Activated B cell treated with CpG ODN at 0.5 μM for 24 hours (primary cell): ENCODE data around the gene SLC30A10. TPM values are rescaled to one million over a fixed set of nuclear protein-coding genes. Genes with fewer than 3 reads are reported as not detected.
"Not testable (repeated sequence)": the region's sequence is repeated elsewhere in the genome, so short reads cannot be mapped to it uniquely, and the experiment has no call there.

ENCODE experiments used
- ATAC-seq: fragments of 200-7000 bp; cut with Tn5 transposase; one replicate; pipeline ENCODE4 v1.10.0; 2021; ENCODE audit warnings: low read depth, mild to moderate bottlenecking, moderate library complexity
- CTCF ChIA-PET: fragments of 350-600 bp; sonication (Branson Sonifier 250); formaldehyde crosslinking; loops from one replicate; lab custom pipeline; 2021; ENCODE audit warnings: antibody characterized with exemption; lab: Charles Lee
- POLR2A ChIA-PET: fragments of 350-600 bp; sonication (Branson Sonifier 250); formaldehyde crosslinking; loops from one replicate; lab custom pipeline; 2021; ENCODE audit warnings: antibody characterized with exemption; lab: Charles Lee
- DNase-seq: peaks from one replicate; pipeline ENCODE4 v3.0.0; 2022
- H3K27ac Mint-ChIP-seq: one replicate; pipeline ENCODE4 v1.8.0; 2020; ENCODE audit warnings: mixed read lengths
- H3K27me3 Mint-ChIP-seq: one replicate; pipeline ENCODE4 v1.8.0; 2021; ENCODE audit warnings: mixed read lengths
- H3K36me3 Mint-ChIP-seq: one replicate; pipeline ENCODE4 v1.8.0; 2021; ENCODE audit warnings: low read depth, mixed read lengths
- H3K4me1 Mint-ChIP-seq: one replicate; pipeline ENCODE4 v1.8.0; 2021; ENCODE audit warnings: mixed read lengths
- H3K4me3 Mint-ChIP-seq: one replicate; pipeline ENCODE4 v1.8.0; 2020; ENCODE audit warnings: mild to moderate bottlenecking, mixed read lengths
- H3K9me3 Mint-ChIP-seq: one replicate; pipeline ENCODE4 v1.8.0; 2020; ENCODE audit warnings: mixed read lengths
- intact Hi-C: fragments of 100-400 bp; cut with micrococcal nuclease; formaldehyde crosslinking; loops from one replicate; pipeline ENCODE4 v1.15.1; 2024
- total RNA-seq: library from RNA; stranded (reverse); gene quantifications from 2 replicates; pipeline ENCODE4 v1.2.3, GENCODE V29; 2022
- TF ChIP-seq, protein P1 (sequence below): fragments of 200-600 bp; IDR thresholded peaks from one replicate; pipeline ENCODE4 v1.8.0; 2022; ENCODE audit warnings: antibody characterized with exemption, mild to moderate bottlenecking

Gene SLC30A10
- total RNA-seq, 1 donor from 2014 or later: 0.11 TPM

DNA sequence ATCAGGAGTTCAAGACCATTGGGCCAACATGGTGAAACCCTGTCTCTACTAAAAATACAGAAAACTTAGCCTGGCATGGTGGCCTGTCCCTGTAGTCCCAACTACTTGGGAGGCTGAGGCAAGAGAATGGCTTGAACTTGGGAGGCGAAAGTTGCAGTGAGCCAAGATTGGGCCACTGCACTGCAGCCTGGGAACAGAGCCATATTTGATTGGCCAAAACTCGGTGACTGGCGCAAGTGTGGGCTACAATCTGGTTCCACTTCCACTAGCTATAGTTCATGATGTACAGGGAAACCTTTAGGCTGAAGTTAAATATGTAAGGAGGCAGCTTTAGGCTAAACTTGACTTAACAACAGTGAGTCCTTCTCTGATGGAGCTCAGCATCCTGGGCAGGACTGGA, 20.2 kb downstream of the SLC30A10 start:
- POLR2A ChIA-PET: no interaction called here
- Mint-ChIP-seq H3K4me1 (no peaks in the 10 kb centered on the region), H3K27ac (no peak overlapping the region), H3K36me3 (no peaks in the 10 kb centered on the region), H3K4me3 (no peak overlapping the region), H3K27me3 (peaks cover 6% of the 10 kb centered on the region), H3K9me3 (no peaks in the 10 kb centered on the region)
- TF ChIP-seq, protein P1, sequence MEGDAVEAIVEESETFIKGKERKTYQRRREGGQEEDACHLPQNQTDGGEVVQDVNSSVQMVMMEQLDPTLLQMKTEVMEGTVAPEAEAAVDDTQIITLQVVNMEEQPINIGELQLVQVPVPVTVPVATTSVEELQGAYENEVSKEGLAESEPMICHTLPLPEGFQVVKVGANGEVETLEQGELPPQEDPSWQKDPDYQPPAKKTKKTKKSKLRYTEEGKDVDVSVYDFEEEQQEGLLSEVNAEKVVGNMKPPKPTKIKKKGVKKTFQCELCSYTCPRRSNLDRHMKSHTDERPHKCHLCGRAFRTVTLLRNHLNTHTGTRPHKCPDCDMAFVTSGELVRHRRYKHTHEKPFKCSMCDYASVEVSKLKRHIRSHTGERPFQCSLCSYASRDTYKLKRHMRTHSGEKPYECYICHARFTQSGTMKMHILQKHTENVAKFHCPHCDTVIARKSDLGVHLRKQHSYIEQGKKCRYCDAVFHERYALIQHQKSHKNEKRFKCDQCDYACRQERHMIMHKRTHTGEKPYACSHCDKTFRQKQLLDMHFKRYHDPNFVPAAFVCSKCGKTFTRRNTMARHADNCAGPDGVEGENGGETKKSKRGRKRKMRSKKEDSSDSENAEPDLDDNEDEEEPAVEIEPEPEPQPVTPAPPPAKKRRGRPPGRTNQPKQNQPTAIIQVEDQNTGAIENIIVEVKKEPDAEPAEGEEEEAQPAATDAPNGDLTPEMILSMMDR: no peak
- ATAC-seq: no peak
- CTCF ChIA-PET: no interaction called here
- no peak for DNase-seq
- intact Hi-C loops: no loop called here

DNA sequence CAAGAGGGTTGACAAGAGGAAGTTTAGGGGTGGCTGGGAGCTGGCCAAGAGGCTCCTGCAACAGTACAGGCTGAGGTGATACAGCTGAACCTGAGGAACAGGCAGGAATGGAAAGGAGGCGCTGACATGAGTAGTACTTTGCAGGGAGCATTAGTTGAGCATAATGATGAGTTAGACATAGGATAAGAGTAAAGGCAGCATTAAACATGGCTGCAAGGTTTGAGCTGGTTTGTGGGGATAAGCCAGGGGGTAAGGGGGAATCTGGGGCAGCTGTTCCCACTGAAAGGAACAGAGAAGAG, 20.6 kb downstream of the SLC30A10 start:
- no peaks in the 10 kb centered on the region for H3K36me3 Mint-ChIP-seq
- H3K27ac Mint-ChIP-seq: no peak overlapping the region
- no peak overlapping the region for H3K4me3 Mint-ChIP-seq
- peaks cover 6% of the 10 kb centered on the region for H3K27me3 Mint-ChIP-seq
- intact Hi-C loops: no loop called here
- no peak for ATAC-seq
- H3K9me3 Mint-ChIP-seq: no peaks in the 10 kb centered on the region
- ChIA-PET POLR2A (no interaction called here), CTCF (no interaction called here)
- TF ChIP-seq, protein P1: no peak
- no peak for DNase-seq
- H3K4me1 Mint-ChIP-seq: no peaks in the 10 kb centered on the region

DNA sequence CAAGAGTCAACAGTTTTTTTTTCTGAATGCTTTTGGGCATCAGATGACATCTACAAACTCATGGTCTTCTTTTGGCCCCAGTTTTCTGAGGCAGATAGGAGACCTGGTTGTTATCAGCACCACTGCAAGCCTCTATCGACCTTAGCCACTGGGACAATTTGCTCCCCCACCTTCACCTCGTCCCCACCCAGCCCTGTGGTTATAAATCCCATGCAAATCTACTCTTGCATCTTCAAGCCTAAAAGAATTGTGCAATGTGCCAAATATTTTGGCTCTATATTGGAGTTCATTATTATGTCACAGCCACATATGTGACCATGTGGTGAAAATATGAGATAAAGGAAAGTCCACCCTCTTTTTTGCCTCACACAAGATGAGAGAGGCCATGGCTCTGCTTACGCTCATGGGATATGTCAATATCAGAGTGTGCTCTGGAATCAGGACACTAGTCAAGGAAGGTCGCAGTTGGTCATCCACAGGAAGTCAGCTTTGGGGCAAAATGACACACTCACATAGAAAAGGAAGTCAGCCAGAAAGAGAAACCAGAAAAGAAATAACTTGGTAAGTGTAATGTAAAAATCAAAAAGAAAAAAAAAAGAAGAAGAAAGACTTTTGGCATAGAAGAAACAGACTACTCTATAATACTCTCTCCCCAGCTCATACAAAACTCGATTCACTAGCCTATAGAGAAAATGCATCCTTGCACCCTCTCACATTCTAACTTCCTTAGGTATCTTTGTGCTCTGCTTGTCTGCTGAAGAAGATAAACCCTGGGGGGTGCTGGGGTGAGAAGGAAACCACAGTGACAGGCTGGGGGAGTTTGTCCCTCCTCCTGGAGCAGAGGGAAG, 21.2 kb downstream of the SLC30A10 start:
- no peak for ATAC-seq
- DNase-seq: no peak
- ChIA-PET CTCF (no interaction called here), POLR2A (no interaction called here)
- no peak overlapping the region for H3K4me3 Mint-ChIP-seq
- no peaks in the 10 kb centered on the region for H3K4me1 Mint-ChIP-seq
- H3K9me3 Mint-ChIP-seq: no peaks in the 10 kb centered on the region
- H3K36me3 Mint-ChIP-seq: no peaks in the 10 kb centered on the region
- intact Hi-C loops: no loop called here
- H3K27ac Mint-ChIP-seq: no peak overlapping the region
- peaks cover 5% of the 10 kb centered on the region for H3K27me3 Mint-ChIP-seq
- TF ChIP-seq, protein P1: no peak

DNA sequence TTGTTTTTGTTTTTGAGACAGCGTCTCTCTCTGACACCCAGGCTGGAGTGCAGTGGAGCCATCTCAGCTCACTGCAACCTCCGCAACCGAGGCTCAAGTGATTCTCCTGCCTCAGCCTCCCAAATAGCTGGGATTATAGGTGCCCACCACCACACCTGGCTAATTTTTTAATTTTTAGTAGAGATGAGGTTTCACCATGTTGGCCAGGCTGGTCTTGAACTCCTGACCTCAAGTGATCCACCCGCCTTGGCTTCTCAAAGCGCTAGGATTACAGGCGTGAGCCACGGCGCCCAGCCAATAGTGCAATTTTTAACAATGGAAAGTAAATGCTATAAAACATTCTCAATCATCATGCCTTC, 21.8 kb downstream of the SLC30A10 start:
- H3K36me3 Mint-ChIP-seq, ATAC-seq: not testable (repeated sequence)

DNA sequence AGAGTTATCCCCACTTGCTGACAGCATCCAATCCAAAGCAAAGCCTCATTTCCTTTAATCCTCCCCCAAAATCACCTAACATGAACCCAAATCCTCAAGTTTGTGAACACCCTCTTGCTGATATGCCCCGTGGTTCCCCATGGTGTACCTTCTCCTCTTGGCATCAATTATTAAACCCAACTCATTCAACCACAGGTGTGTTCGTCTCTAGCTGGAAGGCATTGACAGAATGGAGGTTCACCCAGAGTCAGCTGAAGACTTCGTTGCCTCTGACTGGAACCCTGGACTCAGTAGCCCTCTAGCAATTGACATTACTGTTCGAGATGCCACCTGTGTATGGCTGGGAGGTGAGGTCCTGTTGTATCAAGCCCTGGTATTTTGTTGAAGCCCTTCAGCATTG, 22.8 kb downstream of the SLC30A10 start:
- POLR2A ChIA-PET: no interaction called here
- Mint-ChIP-seq H3K36me3 (no peaks in the 10 kb centered on the region), H3K4me3 (no peak overlapping the region), H3K9me3 (no peaks in the 10 kb centered on the region), H3K27ac (no peak overlapping the region), H3K27me3 (peaks cover 3% of the 10 kb centered on the region), H3K4me1 (no peaks in the 10 kb centered on the region)
- no peak for DNase-seq
- TF ChIP-seq, protein P1: no peak
- CTCF ChIA-PET: no interaction called here
- intact Hi-C loops: no loop called here
- no peak for ATAC-seq

More for the DNA sequence above, 21.8 kb downstream of the SLC30A10 start:
- H3K4me1 Mint-ChIP-seq, H3K9me3 Mint-ChIP-seq, H3K27ac Mint-ChIP-seq, DNase-seq, H3K27me3 Mint-ChIP-seq, H3K4me3 Mint-ChIP-seq, CTCF ChIA-PET, intact Hi-C loops, POLR2A ChIA-PET: not testable (repeated sequence)
